GM21360 (cell line): Measurements from ENCODE around the gene SNAP23.
A peak's percentile ranks its signal among the peaks of the same experiment; 100 is the strongest.
"Not testable (repeated sequence)": the region's sequence is repeated elsewhere in the genome, so short reads cannot be mapped to it uniquely, and the experiment has no call there.

Source experiments
- ATAC-seq: cut with Tn5 transposase; IDR thresholded peaks from one replicate; pipeline ENCODE4 v1.9.1; 2021; ENCODE audit warnings: mild to moderate bottlenecking, moderate library complexity; ENCODE audit not compliant: unreplicated experiment

The SNAP23 gene

DNA sequence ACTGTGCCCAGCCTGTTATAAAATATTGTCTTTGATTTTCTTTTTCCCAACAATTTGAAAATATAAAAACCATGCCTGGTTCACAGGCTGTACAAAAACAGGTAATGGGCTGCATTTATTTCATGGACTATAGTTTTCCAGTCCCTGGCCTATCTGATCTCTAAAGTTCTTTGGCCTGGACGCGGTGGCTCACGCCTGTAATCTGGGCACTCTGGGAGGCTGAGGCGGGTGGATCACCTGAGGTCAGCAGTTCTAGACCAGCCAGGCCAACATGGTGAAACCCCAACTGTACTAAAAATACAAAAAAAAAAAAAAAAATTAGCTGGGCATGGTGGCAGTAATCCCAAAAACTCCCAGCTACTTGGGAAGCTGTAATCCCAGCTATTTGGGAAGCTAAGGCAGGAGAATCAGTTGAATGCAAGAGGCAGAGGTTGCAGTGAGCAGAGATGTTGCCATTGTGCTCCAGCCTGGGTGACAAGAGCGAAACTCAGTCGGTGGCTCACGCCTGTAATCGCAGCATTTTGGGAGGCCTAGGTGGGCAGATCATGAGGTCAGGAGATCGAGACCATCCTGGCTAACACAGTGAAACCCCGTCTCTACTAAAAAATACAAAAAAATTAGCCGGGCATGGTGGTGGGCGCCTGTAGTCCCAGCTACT is 61.2 kb downstream of the SNAP23 start:
- not testable (repeated sequence) for ATAC-seq

DNA sequence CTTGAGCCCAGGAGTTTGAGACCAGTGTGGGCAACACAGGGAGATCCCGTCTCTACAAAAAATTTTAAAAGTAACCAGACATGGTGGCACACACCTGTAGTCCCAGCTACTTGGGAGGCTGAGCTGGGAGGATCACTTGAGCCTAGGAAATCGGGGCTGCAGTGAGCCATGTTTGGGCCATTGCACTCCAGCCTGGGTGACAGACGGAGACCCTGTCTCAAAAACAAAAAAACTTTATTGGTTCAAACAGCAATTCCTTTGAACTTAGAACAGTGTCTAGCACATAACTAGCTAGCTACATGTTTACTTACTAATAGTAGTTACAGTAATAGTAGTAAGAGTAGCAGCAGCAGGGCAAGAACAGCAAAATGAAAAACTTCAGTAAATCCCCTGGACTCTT is 63.3 kb downstream of the SNAP23 start:
- no peak for ATAC-seq

DNA sequence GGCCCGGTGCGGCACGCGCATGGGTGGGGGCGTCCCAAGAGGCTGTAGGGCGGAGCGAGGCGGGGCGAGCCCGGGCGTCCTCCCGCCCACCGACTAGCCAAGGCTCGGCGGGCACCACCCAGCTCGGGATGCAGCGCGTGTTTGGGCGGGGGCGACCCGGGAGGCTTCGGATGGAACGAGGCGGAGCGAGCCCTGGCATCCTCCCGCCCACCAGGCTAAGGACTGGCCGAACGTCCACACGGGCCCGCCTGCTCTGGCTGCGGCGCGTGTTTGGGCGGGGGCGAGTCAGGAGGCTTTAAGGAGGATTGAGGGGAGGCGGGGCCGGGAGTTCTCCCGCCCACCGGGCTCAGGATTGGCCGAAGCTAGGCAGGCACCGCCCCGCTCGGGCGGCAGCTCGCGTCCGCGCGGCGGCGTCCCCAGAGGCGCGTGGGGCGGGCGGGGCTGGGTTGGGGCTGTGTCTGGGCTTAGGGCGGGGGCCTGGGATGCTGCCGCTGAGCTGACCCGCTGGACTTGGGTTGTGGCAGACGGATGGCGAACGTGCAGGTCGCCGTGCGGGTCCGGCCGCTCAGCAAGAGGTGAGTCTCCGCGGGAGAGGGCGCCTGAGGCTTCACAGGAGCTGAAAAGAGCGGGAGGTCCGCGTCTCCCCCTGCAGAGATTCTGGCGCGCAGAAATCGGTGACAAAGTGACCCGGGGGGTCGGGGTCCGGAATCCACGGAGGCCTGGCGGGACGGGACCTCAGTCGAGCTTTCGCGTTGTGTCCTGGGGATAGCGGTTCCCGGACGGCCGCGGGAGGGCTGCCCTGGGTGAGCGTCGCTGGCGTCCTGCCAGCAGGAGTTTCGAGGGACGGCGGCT is 80.0 kb downstream of the SNAP23 start, which contains the start of gene STARD9:
TSS of gene STARD9 (plus strand) at position 419 of the 852 bp plus-strand sequence. CDS start at position 529, 110 bp downstream.
- peak; percentile 87 for ATAC-seq

DNA sequence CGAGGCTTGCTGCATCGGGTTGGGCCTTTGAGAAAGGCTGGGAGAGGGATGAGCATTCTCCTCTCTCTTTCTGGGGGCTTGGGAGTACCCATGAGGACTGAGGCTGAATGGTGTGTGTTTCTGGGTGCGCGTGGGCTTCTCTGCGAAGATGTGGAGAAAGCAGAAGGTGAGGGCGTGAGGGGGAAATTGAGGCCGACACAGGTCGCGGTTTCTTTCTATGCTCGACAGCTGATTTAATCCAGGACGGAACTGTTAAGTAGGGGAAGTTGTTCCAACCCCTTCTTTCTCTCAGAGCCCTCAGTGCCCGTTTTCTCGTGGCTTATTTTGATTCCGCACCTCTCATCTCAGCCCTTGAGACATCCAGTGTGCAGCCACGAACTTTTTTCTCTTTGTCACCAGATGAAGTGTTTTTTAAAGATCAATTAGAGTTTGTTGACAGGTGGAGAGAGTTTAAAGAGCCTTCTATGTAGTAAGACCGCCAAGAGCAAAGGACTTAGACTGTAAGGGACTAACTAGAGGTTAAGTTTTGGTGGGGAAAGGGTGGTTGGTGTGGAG is 80.7 kb downstream of the SNAP23 start:
- no peak for ATAC-seq

DNA sequence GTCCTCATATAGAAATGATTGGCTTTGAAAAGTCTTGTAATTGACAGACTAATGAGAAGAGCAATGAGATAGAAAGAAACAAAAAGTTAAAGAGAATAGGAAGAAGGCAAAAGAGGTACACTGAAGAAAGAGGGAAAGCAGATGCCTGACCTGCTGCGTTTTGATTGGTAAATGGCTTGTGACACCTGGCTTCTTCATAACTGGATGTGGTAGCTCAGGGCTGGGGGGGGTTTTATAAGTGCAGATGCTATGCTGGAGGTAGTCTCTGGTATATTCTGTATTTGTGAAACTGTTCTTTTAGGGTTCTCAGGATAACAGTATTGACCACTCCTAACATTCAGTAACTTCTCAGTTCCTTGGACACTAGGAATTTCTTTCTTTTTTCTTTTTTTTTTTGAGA is 81.3 kb downstream of the SNAP23 start:
- no peak for ATAC-seq

- ATAC-seq, result no peak
Measured at GRCh38 chr15:42577514-42578031, 82.1 kb downstream of the SNAP23 start.

- no peak for ATAC-seq
Measured at GRCh38 chr15:42578984-42579537, 83.6 kb downstream of the SNAP23 start.

DNA sequence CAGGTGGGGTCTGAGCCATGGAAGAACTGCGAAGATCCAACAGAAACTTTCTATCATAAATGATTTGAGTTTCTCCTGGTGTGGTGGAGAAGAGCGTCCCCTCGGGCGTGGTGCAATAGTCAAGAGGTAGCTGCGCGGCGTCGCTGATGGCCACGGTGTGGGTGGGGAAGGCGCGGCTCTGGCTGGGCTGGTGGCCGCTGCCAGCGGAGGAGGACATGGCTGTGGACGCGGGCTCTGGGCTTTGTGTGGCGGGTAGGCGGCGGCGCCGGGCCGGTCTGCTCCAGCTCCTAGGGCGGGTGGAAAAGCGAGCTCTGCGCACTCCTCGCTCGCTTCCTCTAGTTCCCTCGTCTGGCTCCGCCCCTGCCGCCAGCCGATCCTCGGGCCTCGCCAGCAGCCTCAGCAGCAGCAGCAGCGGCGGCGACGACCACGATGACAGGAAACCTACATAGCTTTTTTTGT is 85.9 kb downstream of the SNAP23 start:
- ATAC-seq, result peak; percentile 65
